ENCODE results near the gene BCL10. TPM values are rescaled to one million over a fixed set of nuclear protein-coding genes. Genes with fewer than 3 reads are reported as not detected.

The BCL10 gene
- total RNA-seq, 1 donor from 2014 or later = 27.2 TPM

- DNase-seq (ENCODE audit: low spot score in 2 of 2, unreplicated experiment in 2 of 2) = no peak
- no peak overlapping the region for H3K27ac Mint-ChIP-seq
- H3K4me1 Mint-ChIP-seq = peaks cover 52% of the 10 kb centered on the region
- no peak for TF ChIP-seq CTCF (IDR thresholded peaks at IDR 0.05; ENCODE audit: unreplicated experiment)
- peaks cover 5% of the 10 kb centered on the region for H3K9me3 Mint-ChIP-seq
- peaks cover 3% of the 10 kb centered on the region for H3K36me3 Mint-ChIP-seq
- no peak overlapping the region for H3K4me3 Mint-ChIP-seq
- H3K27me3 Mint-ChIP-seq (ENCODE audit: low read depth) = no peaks in the 10 kb centered on the region
Observed at GRCh38 chr1:85316321-85316720, 39.9 kb upstream of the BCL10 start.

- peaks cover 5% of the 10 kb centered on the region for H3K9me3 Mint-ChIP-seq
- DNase-seq (ENCODE audit: low spot score in 2 of 2, unreplicated experiment in 2 of 2) = no peak
- peaks cover 50% of the 10 kb centered on the region for H3K4me1 Mint-ChIP-seq
- no peak for TF ChIP-seq CTCF (IDR thresholded peaks at IDR 0.05; ENCODE audit: unreplicated experiment)
- H3K36me3 Mint-ChIP-seq = peaks cover 2% of the 10 kb centered on the region
- no peaks in the 10 kb centered on the region for H3K27me3 Mint-ChIP-seq (ENCODE audit: low read depth)
- no peak overlapping the region for H3K27ac Mint-ChIP-seq
- no peak overlapping the region for H3K4me3 Mint-ChIP-seq
Observed at GRCh38 chr1:85315789-85316188, 39.4 kb upstream of the BCL10 start.

GRCh38 chr1:85314726-85315125, 38.3 kb upstream of the BCL10 start:
- DNase-seq (ENCODE audit: low spot score in 2 of 2, unreplicated experiment in 2 of 2) = no peak
- no peaks in the 10 kb centered on the region for H3K36me3 Mint-ChIP-seq
- H3K4me3 Mint-ChIP-seq = no peak overlapping the region
- H3K27me3 Mint-ChIP-seq (ENCODE audit: low read depth) = peaks cover 1% of the 10 kb centered on the region
- TF ChIP-seq CTCF (IDR thresholded peaks at IDR 0.05; ENCODE audit: unreplicated experiment) = no peak
- peaks cover 40% of the 10 kb centered on the region for H3K4me1 Mint-ChIP-seq
- H3K27ac Mint-ChIP-seq = no peak overlapping the region
- peaks cover 5% of the 10 kb centered on the region for H3K9me3 Mint-ChIP-seq

GRCh38 chr1:85313888-85314696, 37.7 kb upstream of the BCL10 start:
- no peak for DNase-seq (ENCODE audit: low spot score in 2 of 2, unreplicated experiment in 2 of 2)
- peaks cover 4% of the 10 kb centered on the region for H3K27me3 Mint-ChIP-seq (ENCODE audit: low read depth)
- H3K4me1 Mint-ChIP-seq = peaks cover 35% of the 10 kb centered on the region

GRCh38 chr1:85311818-85312217, 35.4 kb upstream of the BCL10 start:
- TF ChIP-seq CTCF (IDR thresholded peaks at IDR 0.05; ENCODE audit: unreplicated experiment) = no peak
- Mint-ChIP-seq H3K4me1 (peaks cover 20% of the 10 kb centered on the region), H3K27me3 (ENCODE audit: low read depth) (peaks cover 4% of the 10 kb centered on the region), H3K4me3 (no peak overlapping the region), H3K27ac (no peak overlapping the region), H3K36me3 (no peaks in the 10 kb centered on the region), H3K9me3 (peaks cover 5% of the 10 kb centered on the region)
- DNase-seq (ENCODE audit: low spot score in 2 of 2, unreplicated experiment in 2 of 2) = no peak

More at GRCh38 chr1:85313888-85314696, 37.7 kb upstream of the BCL10 start:
- Mint-ChIP-seq H3K9me3 (peaks cover 5% of the 10 kb centered on the region), H3K4me3 (no peak overlapping the region), H3K36me3 (no peaks in the 10 kb centered on the region), H3K27ac (no peak overlapping the region)
- no peak for TF ChIP-seq CTCF (IDR thresholded peaks at IDR 0.05; ENCODE audit: unreplicated experiment)

All from mesothelial cell of epicardium (in vitro differentiated cells).